Measurements from ENCODE around the gene GLDC.
"Not testable (repeated sequence)": the region's sequence is repeated elsewhere in the genome, so short reads cannot be mapped to it uniquely, and the experiment has no call there.

The GLDC gene

DNA sequence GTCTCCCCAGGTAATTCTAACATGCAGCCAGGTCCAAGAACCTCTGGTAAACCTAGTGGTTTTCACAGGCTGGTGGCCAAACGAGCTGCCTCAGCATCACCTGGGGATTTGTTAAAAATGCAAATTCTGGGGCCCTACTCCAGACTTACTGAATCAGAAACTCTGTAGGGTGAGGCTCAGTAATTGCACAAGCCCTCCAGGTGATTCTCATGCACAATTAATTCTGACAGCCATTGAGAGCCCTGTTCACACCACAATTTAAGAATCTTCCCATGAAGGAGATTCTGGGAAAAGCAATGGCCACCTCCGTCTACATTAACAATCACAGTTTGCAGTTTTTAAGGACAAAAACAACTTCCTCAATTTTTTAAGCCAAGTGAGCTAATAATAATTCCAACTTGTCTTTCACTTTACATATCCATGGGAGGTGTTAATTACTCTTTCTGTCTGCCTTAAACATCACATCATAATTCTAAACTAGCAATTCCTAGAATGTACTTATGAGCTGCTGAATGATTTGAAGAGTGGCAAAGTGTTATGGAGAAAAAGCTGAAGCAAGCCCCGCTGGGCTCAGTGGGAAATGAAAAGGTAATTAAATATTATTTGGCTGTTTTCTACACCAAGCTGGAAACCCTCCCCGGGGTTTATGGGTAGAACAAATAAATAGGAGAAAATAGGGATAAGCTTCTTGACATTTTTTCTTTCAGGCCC, 70.0 kb downstream of the GLDC start:
- in situ Hi-C loops (cut with HindIII; ENCODE audit: low sequenced_read_pairs): no loop called here

DNA sequence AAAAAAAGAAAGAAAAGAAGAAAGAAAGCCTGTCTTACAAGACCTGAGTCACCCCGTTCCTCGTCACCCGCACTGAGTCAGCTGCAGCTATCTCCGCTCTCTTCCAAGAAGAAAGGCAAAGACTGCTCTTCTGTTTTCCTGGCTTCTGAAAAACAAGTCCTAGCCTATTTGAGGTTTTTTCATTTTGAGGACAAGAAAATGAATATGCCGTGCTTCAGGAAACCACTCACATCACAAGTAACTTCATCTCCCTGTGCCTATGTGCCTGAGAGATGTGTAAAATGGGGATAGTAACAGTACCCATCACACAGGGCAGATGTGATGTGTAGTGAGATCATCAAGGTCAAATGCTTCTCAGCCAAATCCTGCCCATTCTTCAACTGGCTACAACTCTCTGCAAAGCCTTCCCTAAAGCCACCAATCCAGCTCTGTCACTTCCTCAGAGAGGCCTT, 78.4 kb downstream of the GLDC start:
- in situ Hi-C loops (cut with HindIII; ENCODE audit: low sequenced_read_pairs): no loop called here

DNA sequence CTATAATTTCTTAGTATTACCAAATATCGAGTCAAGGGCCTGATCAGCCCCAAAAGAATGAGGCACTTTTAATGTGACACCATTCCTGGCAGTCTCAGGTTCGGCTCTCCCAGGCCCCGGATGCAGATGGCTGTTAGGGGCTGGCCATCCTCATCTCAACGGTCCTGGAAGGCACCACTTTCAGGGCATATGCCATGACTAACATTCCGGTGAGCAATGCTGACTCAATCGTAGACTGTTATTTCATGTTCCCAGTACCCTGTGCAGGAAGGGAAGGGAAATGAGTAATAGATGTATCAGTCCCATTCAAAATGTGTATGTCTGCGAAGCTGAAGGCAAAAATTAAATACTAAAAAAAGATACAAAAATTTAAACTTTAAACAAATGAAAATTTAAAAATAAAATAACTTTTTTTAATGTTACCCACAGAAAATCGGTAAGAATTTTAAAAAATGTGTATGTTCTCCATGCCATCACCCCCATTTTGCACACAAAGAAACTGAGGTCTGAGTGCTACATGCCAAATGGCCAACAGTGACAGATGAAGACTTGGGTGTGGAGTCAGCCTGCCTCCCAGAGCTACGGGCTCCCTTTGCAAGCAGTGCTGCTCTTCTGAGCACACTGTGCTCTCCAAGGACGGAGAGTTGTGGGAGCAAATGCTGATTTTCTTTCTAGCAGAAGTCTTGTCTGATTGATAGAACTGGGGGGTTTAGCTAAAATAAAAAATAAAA, 79.0 kb downstream of the GLDC start:
- in situ Hi-C loops (cut with HindIII; ENCODE audit: low sequenced_read_pairs): no loop called here

DNA sequence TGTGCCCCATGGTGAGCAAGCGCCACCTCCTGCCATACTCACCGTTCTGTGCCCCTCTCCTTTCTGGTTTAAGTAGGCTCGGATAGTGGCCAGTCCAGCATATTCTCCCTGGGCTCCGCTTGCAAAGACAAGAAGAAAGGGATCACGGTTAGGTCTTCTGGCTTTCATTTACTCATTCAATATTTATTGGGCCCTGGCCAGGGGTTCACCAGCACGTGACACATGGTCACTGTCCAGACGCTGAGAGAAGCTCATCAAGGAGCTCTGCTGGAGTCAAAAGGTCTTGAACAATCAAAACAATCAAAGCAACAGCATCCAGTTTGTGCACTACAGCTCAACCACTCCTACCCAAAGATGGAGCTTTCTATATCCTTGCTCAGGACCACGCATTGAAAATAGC, 80.2 kb downstream of the GLDC start:
- in situ Hi-C loops (cut with HindIII; ENCODE audit: low sequenced_read_pairs): no loop called here

DNA sequence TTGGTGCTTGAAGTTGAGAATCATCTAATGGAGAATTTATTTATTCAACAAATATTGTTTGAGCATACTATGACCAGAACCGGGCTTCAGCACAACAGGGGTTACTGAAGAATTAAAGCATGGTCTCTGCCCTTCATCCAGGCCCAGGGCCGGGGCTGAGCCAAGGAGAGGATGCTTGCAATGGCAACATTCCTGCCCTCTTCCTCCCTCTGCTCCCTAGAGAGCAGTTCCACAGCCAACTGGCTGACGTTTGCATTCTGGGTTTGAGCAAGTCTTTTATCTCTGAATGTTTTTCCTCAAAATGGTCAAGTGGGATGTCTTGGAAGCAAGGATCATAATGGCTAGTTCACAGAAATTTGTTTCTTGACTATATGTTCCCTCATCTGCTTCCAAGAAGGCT, 80.7 kb downstream of the GLDC start:
- in situ Hi-C loops (cut with HindIII; ENCODE audit: low sequenced_read_pairs): no loop called here

DNA sequence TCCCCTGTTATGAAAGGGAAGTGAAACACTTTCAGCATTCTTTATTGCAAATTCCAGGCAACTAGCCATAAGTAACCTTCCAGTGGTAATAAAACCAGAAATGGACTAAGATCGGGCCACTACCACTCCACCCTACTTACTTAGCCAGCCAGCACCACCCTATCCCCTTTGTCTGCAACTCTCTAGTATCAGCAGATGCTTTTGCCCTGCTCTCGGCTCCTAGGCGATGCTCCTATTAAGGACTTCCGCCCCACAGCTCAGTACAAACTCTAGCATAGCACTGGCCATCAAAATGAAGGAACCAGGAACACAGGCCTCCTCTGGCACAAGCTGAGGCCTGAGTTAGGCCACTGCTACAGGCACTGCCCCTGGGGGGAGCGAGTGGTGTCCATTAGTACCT, 81.2 kb downstream of the GLDC start:
- in situ Hi-C loops (cut with HindIII; ENCODE audit: low sequenced_read_pairs): no loop called here

DNA sequence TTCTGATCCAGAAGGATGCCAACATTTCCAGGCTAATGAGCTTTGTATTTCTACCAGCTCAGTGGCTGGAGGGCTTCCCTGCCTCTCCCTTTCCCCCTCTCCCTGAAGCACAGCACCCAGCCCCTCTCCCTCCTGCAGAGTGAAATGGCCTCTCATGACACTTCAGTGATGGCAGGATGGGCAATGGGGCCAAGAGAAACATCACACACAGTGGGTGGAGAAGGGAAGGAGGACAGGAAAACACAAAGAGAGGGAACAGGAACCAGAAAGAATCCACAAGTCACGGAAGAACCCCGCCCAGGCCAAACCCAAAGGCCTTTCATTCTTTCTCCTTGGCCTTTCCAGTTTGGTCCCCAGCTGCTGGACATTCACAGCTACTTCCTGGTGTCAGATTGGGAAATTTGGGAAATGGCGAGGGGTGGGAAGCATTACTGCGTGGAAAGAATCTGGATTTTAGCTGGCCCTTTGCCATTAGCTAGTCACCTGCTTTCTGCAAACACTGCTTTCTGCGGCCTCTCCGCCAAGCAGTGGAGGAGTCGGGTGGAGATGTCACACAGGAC, 82.6 kb downstream of the GLDC start:
- in situ Hi-C loops (cut with HindIII; ENCODE audit: low sequenced_read_pairs): no loop called here

DNA sequence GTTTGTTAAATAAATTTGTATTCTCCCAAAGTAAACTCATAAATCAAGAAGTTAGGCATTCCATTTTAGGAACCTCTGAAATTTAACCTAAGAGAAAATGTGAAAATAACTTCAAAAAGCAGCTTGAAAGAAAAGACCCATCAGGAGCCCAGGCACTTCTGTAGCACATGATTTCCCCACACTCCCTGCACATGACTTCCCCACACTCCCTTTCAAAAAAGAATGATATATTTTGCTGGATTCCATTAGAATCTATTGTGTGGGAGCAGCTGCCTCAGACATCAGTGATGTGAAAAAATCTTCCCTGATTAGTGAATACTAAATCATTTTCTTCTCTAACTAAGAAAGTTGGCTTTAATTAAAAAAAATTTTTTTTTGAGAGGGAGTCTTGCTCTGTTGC, 83.3 kb downstream of the GLDC start:
- in situ Hi-C loops (cut with HindIII; ENCODE audit: low sequenced_read_pairs): no loop called here

DNA sequence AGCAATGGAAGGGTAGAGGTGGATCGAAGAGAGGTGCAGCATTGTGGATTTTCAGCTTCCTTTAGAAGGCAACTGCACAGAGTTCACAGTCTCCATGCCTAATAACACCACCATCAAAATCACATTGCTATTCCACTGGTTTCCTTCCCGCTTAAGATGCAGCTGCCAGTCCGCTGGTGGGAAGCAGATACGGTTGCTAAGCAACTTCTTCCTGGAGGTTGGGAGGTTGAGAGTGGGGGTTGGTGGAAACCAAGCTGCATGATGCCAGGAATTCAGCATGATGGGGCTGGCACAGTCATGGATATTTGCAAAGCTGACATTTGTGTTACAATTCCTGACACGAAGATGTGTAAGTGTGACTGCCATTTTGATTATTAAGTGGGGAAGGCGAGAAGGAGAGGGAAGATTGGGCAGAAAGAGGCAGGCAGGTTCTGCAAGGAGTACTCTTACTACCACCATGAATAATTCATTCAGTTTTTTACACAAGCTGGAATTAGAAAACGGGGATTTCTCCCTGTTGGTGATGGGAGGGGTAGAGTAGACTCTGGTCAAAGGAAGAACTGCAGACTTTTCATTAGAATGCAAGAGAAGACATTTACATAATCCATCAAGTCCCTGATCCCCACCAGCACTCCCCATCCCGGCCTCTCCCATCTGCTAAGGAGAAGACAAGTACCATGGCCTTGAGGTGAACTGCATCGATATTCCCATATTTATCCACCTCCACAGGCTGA, 87.5 kb downstream of the GLDC start:
- in situ Hi-C loops (cut with HindIII; ENCODE audit: low sequenced_read_pairs): no loop called here

DNA sequence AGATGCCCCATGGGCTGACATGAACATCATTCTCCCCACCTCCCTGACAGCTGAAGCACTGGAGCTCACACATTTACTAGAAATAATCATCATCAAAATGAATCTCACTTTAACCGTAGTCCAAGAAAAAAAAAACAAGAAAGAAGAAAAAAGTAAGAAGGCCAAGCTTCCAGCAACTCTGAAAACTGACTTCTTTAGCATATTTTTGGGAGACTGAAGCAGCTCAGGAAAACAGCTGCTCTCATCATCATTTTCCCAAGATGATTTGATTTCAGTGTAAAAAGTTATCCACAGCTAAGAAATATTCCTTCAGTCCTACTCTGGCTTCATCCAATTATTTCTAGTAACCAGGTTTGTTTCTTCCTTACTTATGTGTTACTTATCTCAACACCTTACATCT, 91.7 kb downstream of the GLDC start:
- in situ Hi-C loops (cut with HindIII; ENCODE audit: low sequenced_read_pairs): no loop called here

DNA sequence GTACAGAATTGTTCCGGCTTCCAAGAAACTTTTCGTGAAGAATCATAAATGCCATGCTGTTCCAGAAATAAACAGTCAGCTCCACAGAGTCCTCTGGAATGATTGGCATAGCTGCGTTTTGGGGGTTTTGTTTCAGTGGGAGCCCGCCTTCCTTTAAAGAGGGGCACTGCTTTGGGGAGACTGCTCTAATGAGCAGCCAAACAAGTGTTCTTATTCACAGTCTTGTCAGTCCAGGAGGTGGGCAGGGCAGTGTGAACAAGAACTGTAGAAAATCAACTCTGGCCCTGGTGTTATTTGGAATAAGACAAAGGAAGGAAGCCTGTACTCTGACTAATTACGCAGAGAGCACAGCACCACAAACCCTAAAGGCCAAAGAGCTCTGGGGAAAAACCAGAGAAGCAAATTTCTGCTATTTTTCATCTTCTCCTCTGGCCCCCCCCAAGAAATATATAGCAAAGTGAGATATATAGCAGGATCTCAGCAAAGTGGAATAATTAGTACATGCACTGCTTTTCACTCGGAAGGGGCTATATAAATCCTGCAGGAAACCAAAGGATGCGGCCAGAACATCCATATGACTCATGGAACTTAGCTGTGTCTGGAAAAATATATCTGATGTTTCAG, 92.9 kb downstream of the GLDC start:
- in situ Hi-C loops (cut with HindIII; ENCODE audit: low sequenced_read_pairs): no loop called here

DNA sequence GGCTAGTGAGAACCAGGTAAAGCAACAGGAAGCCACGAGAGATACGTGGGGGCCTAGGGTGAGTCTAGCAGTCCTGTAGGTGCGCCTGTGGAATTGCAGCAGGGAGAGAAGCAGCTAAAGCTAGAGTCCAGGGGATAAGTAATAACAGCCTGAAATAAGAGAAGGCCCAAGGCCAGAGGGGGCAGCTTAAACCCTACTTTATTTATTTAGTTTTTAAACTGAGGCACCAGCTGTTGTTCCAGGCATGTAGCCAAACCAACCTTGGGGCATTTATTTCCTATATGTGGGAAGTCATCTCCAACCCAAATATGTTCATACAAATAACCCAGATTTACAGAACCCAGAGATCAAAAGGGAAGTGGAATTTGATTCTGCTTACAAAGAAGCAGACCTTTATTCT, 93.5 kb downstream of the GLDC start:
- in situ Hi-C loops (cut with HindIII; ENCODE audit: low sequenced_read_pairs): no loop called here

DNA sequence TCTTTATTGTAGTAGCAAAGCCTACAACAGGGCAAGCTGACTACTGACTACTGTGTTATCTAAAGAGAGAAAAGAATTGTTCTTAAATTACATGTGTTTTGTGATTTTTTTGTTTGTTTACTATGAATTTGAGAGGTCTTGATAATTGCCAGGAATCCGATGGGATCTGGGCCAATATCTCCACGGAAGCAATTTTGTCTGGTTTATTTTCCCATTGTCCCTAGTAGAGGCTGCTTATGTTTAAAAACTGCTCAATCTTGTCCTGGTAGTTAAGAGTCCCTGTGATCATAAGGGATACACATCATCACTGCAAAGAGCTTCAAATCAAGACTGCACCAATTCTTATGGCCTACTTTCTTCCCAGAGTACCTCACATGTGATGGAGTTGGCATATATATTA, 94.4 kb downstream of the GLDC start:
- in situ Hi-C loops (cut with HindIII; ENCODE audit: low sequenced_read_pairs): no loop called here

DNA sequence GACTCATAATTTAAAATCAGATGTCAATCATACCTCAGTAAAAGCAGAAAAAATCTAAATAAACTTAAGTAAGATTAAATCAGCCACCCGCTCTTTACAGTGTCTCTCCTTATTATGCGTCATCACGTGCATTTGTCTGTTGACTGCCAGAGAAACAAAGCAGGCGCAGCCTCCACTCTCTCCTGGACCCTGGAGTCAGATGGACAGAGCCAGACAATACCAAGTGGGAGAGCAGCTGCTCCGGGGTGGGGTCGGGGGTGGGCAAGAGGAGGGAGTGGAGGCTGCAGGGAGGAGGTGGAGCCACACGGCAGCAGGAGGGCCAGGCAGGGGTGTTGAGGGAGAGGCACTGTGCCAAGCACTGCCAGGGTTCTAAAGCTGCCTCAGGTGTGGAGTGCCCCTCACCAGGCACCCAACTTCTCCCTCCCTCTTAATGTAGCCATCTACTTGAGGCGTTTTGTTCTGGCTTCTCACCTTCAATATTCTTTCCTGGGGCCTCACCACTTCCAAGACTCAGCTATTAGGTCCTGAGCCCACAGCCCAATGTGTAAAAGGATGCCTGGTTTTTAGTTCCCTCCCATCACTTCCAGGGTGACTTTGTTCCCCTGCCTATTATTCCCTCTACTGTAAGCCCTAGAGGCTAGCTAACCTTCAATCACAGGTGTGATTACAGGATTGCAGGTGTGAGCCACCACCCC, 96.3 kb downstream of the GLDC start:
- in situ Hi-C loops (cut with HindIII; ENCODE audit: low sequenced_read_pairs): no loop called here

DNA sequence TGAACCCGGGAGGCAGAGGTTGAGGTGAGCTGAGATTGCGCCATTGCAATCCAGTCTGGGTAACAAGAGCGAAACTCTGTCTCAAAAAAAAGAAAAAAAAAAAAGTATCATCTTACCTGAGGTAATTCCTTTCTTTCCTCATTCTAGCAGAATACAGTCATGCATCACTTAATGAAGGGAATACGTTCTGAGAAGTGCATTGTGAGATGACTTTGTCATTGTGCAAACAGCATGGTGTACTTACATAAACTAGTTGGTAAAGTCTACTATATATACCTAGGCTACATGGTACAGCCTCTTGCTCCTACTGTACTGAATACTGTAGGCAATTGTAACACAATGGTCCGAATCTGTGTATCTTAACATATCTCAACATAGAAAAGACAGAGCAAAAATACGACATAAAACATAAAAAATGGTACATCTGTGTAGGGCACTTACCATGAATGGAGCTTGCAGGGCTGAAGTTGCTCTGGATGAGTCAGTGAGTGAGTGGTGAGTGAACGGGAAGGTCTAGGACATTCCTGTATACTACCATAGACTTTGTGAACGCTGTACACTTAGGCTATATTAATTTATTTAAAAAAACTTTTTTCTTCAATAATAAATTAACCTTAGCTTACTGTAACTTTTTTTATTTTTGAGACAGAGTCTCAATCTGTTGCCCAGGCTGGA, 100.4 kb downstream of the GLDC start:
- in situ Hi-C loops (cut with HindIII; ENCODE audit: low sequenced_read_pairs): no loop called here

DNA sequence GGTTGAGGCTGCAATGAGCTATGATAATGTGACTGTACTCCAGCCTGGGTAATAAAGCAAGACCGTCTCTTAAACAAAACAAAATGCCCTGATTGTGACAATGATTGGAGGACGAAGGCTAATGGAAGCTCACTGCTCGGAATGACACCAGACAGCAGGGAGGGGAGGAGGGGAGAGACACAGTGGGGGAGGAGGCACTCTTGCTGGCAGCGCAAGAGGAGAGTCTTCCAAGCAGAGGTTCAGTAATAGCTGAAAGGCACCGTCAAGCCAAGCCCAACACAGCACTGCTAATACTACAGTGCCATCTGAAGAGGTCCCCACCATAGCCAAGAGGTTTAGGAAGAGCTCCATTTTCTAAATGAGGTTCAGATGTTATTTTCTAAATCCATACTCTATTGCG, 102.3 kb downstream of the GLDC start:
- in situ Hi-C loops (cut with HindIII; ENCODE audit: low sequenced_read_pairs): no loop called here

DNA sequence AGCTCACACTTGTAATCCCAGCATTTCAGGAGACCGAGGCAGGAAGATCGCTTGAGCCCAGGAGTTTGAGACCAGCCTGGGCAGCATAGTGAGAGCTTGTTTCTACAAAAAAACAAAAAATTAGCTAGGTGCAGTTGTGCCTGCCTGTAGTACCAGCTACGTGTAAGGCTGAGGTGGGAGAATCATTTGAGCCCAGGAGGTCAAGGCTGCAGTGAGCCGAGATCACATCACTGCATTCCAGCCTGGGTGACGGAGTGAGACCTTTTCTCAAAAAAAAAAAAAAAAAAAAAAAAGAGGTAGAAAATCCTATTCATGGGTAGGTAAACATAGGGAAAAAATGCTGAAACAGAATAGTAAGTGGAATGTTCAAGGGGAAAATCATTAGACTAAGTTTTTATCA, 102.9 kb downstream of the GLDC start:
- in situ Hi-C loops (cut with HindIII; ENCODE audit: low sequenced_read_pairs): not testable (repeated sequence)

DNA sequence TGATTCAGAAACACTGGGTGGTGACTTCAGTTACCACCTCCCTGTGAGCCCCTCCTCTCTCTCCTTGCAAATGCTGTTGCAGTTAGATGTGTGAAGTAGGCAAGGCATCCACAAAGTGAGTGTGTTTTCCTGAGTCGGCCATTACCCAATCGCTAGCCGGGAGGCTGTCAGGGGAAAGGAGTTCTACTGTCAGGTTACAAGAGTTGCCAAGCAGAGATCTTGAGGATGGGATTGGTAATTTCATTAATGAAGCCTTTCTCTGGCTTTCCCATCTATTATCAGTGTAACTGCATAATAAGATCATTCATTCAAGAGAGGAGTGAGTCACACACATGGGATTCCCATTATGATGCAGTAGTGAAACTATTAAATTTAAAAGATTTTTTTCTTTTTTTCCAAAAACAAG, 106.9 kb downstream of the GLDC start:
- in situ Hi-C loops (cut with HindIII; ENCODE audit: low sequenced_read_pairs): no loop called here

DNA sequence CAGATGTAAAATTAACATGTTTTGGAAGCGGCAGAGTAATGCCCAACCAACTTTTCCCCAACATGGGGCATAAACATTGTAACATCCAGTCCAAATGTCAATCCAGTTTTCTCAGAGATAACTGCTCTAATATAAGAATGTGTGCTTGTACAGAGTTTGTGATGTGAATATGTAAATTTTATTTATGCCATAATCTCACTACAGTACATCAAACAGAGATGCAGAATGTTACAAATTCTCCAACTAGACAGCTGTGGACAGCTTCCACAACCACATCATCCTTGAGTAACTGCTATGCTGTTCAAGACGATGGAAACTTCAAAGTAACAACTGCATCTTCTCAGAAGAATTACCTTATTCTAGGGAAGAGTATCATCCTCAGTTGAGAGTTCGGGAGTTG, 109.9 kb downstream of the GLDC start:
- in situ Hi-C loops (cut with HindIII; ENCODE audit: low sequenced_read_pairs): no loop called here
